SK-N-SH (cell line): Measurements from ENCODE around the gene INS. TPM values are rescaled to one million over a fixed set of nuclear protein-coding genes. Genes with fewer than 3 reads are reported as not detected.

Experiments
- CTCF ChIA-PET: fragments of 300-600, 350-600 bp; formaldehyde crosslinking; extraction: SDS; loops from one replicate; lab custom pipeline; 2021; lab: Yijun Ruan, JAX
- POLR2A ChIA-PET: fragments of 350-600 bp; sonication (Branson Sonifier 250); formaldehyde crosslinking; extraction: SDS; loops from one replicate; lab custom pipeline; 2020; ENCODE audit warnings: antibody characterized with exemption, inconsistent platforms; lab: Yijun Ruan, JAX
- DNase-seq: peaks from one replicate; pipeline ENCODE4 v3.0.0; 2012
- H2AFZ ChIP-seq: fragments of 200-600 bp; sonication (generic); 2 replicates; pipeline ENCODE4 v1.8.1; 2016; ENCODE audit warnings: antibody characterized with exemption, mild to moderate bottlenecking, low read depth
- H3F3A ChIP-seq: fragments of 200-600 bp; sonication (generic); replicated peaks from 2 replicates; pipeline ENCODE3; 2016; ENCODE audit warnings: antibody characterized with exemption, mild to moderate bottlenecking; ENCODE audit not compliant: insufficient read depth
- H3K27ac ChIP-seq, 2 experiments: fragments of 200-500 bp in 1 of 2; fragments of 200-600 bp in 1 of 2; sonication (Bioruptor generic) in 1 of 2; sonication (generic), shearing (Covaris generic) in 1 of 2; 2 replicates each; pipeline versions ENCODE4 v1.5.1 to v1.6.1; 2014 to 2016; ENCODE audit warnings: low read depth in 2 of 2, inconsistent platforms in 1 of 2, low read length in 1 of 2, mild to moderate bottlenecking in 1 of 2, mixed read lengths in 1 of 2
- H3K27me3 ChIP-seq: fragments of 200-600 bp; sonication (generic), shearing (Covaris generic); 2 replicates; pipeline ENCODE4 v1.6.1; 2016; ENCODE audit warnings: mixed run types; ENCODE audit not compliant: insufficient read depth
- H3K36me3 ChIP-seq, 2 experiments: fragments of 200-500 bp in 1 of 2; fragments of 200-600 bp in 1 of 2; sonication (Bioruptor generic) in 1 of 2; sonication (generic) in 1 of 2; replicated peaks in 1 of 2; 2 replicates each; pipeline versions ENCODE3 to v1.5.1; 2014 to 2016; ENCODE audit warnings: low read length in 1 of 2, mild to moderate bottlenecking in 1 of 2; ENCODE audit not compliant: insufficient read depth in 2 of 2, control insufficient read depth in 1 of 2
- H3K4me1 ChIP-seq, 2 experiments: fragments of 200-500 bp in 1 of 2; fragments of 200-600 bp in 1 of 2; sonication (Bioruptor generic) in 1 of 2; sonication (generic), shearing (Covaris generic) in 1 of 2; 2 replicates each; pipeline versions ENCODE4 v1.5.1 to v1.6.1; 2014 to 2016; ENCODE audit warnings: low read depth in 1 of 2, low read length in 1 of 2, mixed run types in 1 of 2; ENCODE audit not compliant: insufficient read depth in 2 of 2, control insufficient read depth in 1 of 2
- H3K4me2 ChIP-seq: fragments of 200-600 bp; sonication (generic), shearing (Covaris generic); 2 replicates; pipeline ENCODE4 v1.6.1; 2017; ENCODE audit warnings: mixed run types
- H3K4me3 ChIP-seq, 2 experiments: fragments of 200-500 bp in 1 of 2; fragments of 200-600 bp in 1 of 2; sonication (Bioruptor generic) in 1 of 2; sonication (generic), shearing (Covaris generic) in 1 of 2; 2 replicates each; pipeline versions ENCODE4 v1.5.1 to v1.8.1; 2014 to 2016; ENCODE audit warnings: low read depth in 2 of 2, inconsistent platforms in 1 of 2, low read length in 1 of 2, mild to moderate bottlenecking in 1 of 2, mixed read lengths in 1 of 2, moderate library complexity in 1 of 2
- H3K79me2 ChIP-seq: fragments of 200-600 bp; sonication (generic); 2 replicates; pipeline ENCODE4 v1.8.1; 2017; ENCODE audit warnings: mild to moderate bottlenecking; ENCODE audit not compliant: insufficient read depth
- H3K9ac ChIP-seq: fragments of 200-600 bp; sonication (generic); 2 replicates; pipeline ENCODE4 v1.6.1; 2017; ENCODE audit warnings: mixed run types
- H3K9me2 ChIP-seq: fragments of 200-600 bp; sonication (generic); 2 replicates; pipeline ENCODE4 v1.6.1; 2017; ENCODE audit warnings: mixed run types
- H3K9me3 ChIP-seq: fragments of 200-600 bp; sonication (generic); 2 replicates; pipeline ENCODE4 v1.6.1; 2017; ENCODE audit warnings: mixed run types, mild to moderate bottlenecking, moderate library complexity
- H4K20me1 ChIP-seq: fragments of 200-600 bp; sonication (generic); 2 replicates; pipeline ENCODE4 v1.6.1; 2017; ENCODE audit warnings: mild to moderate bottlenecking, mixed run types; ENCODE audit not compliant: insufficient read depth
- CHD2 ChIP-seq: fragments of 150-350 bp; IDR thresholded peaks from 2 replicates; pipeline ENCODE4 v1.6.1; 2018; ENCODE audit warnings: low read length; ENCODE audit not compliant: partially characterized antibody
- ELF1 ChIP-seq: IDR thresholded peaks from 2 replicates; pipeline ENCODE4 v1.4.0; 2012
- EZH2phosphoT487 ChIP-seq: fragments of 200-600 bp; sonication (generic); IDR thresholded peaks from 2 replicates; pipeline ENCODE4 v1.6.1; 2017; ENCODE audit warnings: low read depth, mixed run types, mild to moderate bottlenecking, antibody characterized with exemption, moderate library complexity, borderline replicate concordance
- FOXJ3 ChIP-seq: sonication (generic); formaldehyde crosslinking; IDR thresholded peaks from 2 replicates; pipeline ENCODE4 v1.5.1; 2020; ENCODE audit warnings: mild to moderate bottlenecking, missing genetic modification reagents
- FOXM1 ChIP-seq: IDR thresholded peaks from 2 replicates; pipeline ENCODE4 v1.4.0; 2012; ENCODE audit warnings: low read depth, mild to moderate bottlenecking
- GABPA ChIP-seq: IDR thresholded peaks from 2 replicates; pipeline ENCODE4 v1.4.0; 2012; ENCODE audit warnings: low read depth, mild to moderate bottlenecking
- GATA2 ChIP-seq: sonication (generic); formaldehyde crosslinking; IDR thresholded peaks from 2 replicates; pipeline ENCODE4 v1.5.0; 2020; ENCODE audit warnings: mild to moderate bottlenecking, missing genetic modification reagents
- IRF3 ChIP-seq: fragments of 150-350 bp; IDR thresholded peaks from 2 replicates; pipeline ENCODE4 v1.6.1; 2016; ENCODE audit warnings: mild to moderate bottlenecking, low read depth, low read length
- MEF2A ChIP-seq: IDR thresholded peaks from 2 replicates; pipeline ENCODE4 v1.4.0; 2012; ENCODE audit warnings: low read depth, borderline replicate concordance
- NFIC ChIP-seq: IDR thresholded peaks from 2 replicates; pipeline ENCODE4 v1.4.0; 2012; ENCODE audit warnings: borderline replicate concordance
- NRF1 ChIP-seq: IDR thresholded peaks from 2 replicates; pipeline ENCODE4 v1.6.1; 2012; ENCODE audit warnings: low read depth, mild to moderate bottlenecking, low read length
- RFX5 ChIP-seq: IDR thresholded peaks from 2 replicates; pipeline ENCODE4 v1.6.1; 2012; ENCODE audit warnings: mild to moderate bottlenecking, improper control_type of control experiment, low read length
- RXRA ChIP-seq: IDR thresholded peaks from 2 replicates; pipeline ENCODE4 v1.4.0; 2012; ENCODE audit warnings: low read depth, mild to moderate bottlenecking, borderline replicate concordance
- SIN3A ChIP-seq: IDR thresholded peaks from 2 replicates; pipeline ENCODE4 v1.6.1; 2012; ENCODE audit warnings: low read depth, mild to moderate bottlenecking, low read length, moderate library complexity, borderline replicate concordance
- TAF1 ChIP-seq: IDR thresholded peaks from 2 replicates; pipeline ENCODE4 v1.6.1; 2012; ENCODE audit warnings: low read depth, mild to moderate bottlenecking, low read length, moderate library complexity, borderline replicate concordance
- TCF12 ChIP-seq: IDR thresholded peaks from 2 replicates; pipeline ENCODE4 v1.4.0; 2012
- USF2 ChIP-seq: fragments of 150-350 bp; IDR thresholded peaks from 2 replicates; pipeline ENCODE4 v1.6.1; 2017; ENCODE audit warnings: antibody characterized with exemption, low read length, low read depth, borderline replicate concordance
- WGBS: methylation state at CpG from one replicate; pipeline ENCODE4 v1.1.6; 2017; ENCODE audit warnings: low lambda C conversion rate; 5-methylcytosine and 5-hydroxymethylcytosine counted together
- polyA plus RNA-seq, 3 experiments: library from polyadenylated mRNA; depleted of rRNA; stranded (reverse); fragments of >200 nt; gene quantifications; 2 replicates each; pipeline ENCODE4 v1.2.3, GENCODE V29; 2012

The INS gene
- polyA plus RNA-seq, 1 of the 3 experiments (the other 2 are of a cell fraction) = not detected

- Histone ChIP-seq H3K4me1 (peaks cover 0 to 15% of the 10 kb centered on the region in 2 experiments; a peak in 1 of 4 replicates), H2AFZ (no peak overlapping the region), H4K20me1 (no peaks in the 10 kb centered on the region), H3K36me3 (no peaks in the 10 kb centered on the region), H3K4me3 (no peak overlapping the region), H3K9me3 (no peaks in the 10 kb centered on the region), H3K27me3 (no peaks in the 10 kb centered on the region), H3F3A (no peaks in the 10 kb centered on the region)
- no peak for DNase-seq
- CTCF ChIA-PET = interaction anchor here (1.9 kb wide), 1 partner anchor 92 kb away, joined by 5 read pairs; no protein-coding TSS in a partner anchor
- 61% methylated on average over 9 of the region's 25 CpGs for WGBS
- no peak for TF ChIP-seq SIN3A
- TF ChIP-seq GATA2 = no peak
- TF ChIP-seq, all 33 proteins: peak for 0
- POLR2A ChIA-PET = interaction anchor here (3.4 kb wide), 1 partner anchor 94 kb away, joined by 20 read pairs; no protein-coding TSS in a partner anchor
- Histone ChIP-seq H3K79me2 (no peaks in the 10 kb centered on the region), H3K9me2 (no peaks in the 10 kb centered on the region), H3K27ac (no peak overlapping the region), H3K4me2 (no peak overlapping the region), H3K9ac (no peak overlapping the region)
These were observed 31.2 kb downstream of the INS start for GRCh38 chr11:2129699-2130366.

GRCh38 chr11:2129308-2129698 lies 31.7 kb downstream of the INS start:
- H3K9me2 ChIP-seq = no peaks in the 10 kb centered on the region
- TF ChIP-seq GATA2 (no peak), FOXJ3 (CRISPR knock-in tag) (no peak)
- TF ChIP-seq, all 33 proteins: peak for 0
- H4K20me1 ChIP-seq = no peaks in the 10 kb centered on the region
- DNase-seq = no peak
- POLR2A ChIA-PET = interaction anchor here (3.4 kb wide), 1 partner anchor 93 kb away, joined by 20 read pairs; no protein-coding TSS in a partner anchor
- no peak overlapping the region for H3K27ac ChIP-seq
- CTCF ChIA-PET = interaction anchor here (1.9 kb wide), 1 partner anchor 91 kb away, joined by 5 read pairs; no protein-coding TSS in a partner anchor
- H3K79me2 ChIP-seq = no peaks in the 10 kb centered on the region
- no peak overlapping the region for H2AFZ ChIP-seq
- no peaks in the 10 kb centered on the region for H3K9me3 ChIP-seq
- no peak overlapping the region for H3K4me3 ChIP-seq
- H3K4me2 ChIP-seq = no peak overlapping the region
- no peaks in the 10 kb centered on the region for H3F3A ChIP-seq
- peaks cover 0 to 13% of the 10 kb centered on the region in 2 experiments; a peak in 1 of 4 replicates for H3K4me1 ChIP-seq
- no peak overlapping the region for H3K9ac ChIP-seq
- WGBS = 56% methylated on average over 10 of the region's 17 CpGs
- no peaks in the 10 kb centered on the region for H3K27me3 ChIP-seq
- H3K36me3 ChIP-seq = no peaks in the 10 kb centered on the region

- no peak for DNase-seq
- H3K36me3 ChIP-seq = no peaks in the 10 kb centered on the region
- no peaks in the 10 kb centered on the region for H3K27me3 ChIP-seq
- WGBS = 48% methylated on average over 12 of the region's 12 CpGs
- H3K79me2 ChIP-seq = no peaks in the 10 kb centered on the region
- H3K9ac ChIP-seq = no peak overlapping the region
- H3K9me3 ChIP-seq = no peaks in the 10 kb centered on the region
- TF ChIP-seq FOXM1 (no peak), USF2 (no peak), CHD2 (no peak), FOXJ3 (CRISPR knock-in tag) (no peak), NFIC (no peak), RFX5 (no peak), MEF2A (no peak), NRF1 (no peak), IRF3 (no peak), GABPA (no peak), TAF1 (no peak), ELF1 (no peak), EZH2phosphoT487 (no peak), TCF12 (no peak), RXRA (no peak)
- TF ChIP-seq, all 33 proteins: peak for 0
- no peaks in the 10 kb centered on the region for H3K9me2 ChIP-seq
- ChIA-PET CTCF (interaction anchor here (1.3 to 1.9 kb wide), 3 partner anchors 23 to 91 kb away, joined by 4 to 12 read pairs (median 5); no protein-coding TSS in a partner anchor), POLR2A (interaction anchor here (1.8 to 3.4 kb wide), 2 partner anchors 10 to 93 kb away, joined by 4 to 20 read pairs; partner anchors contain the start of gene IGF2)
- no peak overlapping the region for H3K4me3 ChIP-seq
- no peaks in the 10 kb centered on the region for H4K20me1 ChIP-seq
- no peaks in the 10 kb centered on the region for H3F3A ChIP-seq
- H2AFZ ChIP-seq = no peak overlapping the region
- peaks cover 0 to 9% of the 10 kb centered on the region in 2 experiments; a peak in 1 of 4 replicates for H3K4me1 ChIP-seq
- H3K27ac ChIP-seq = no peak overlapping the region
- H3K4me2 ChIP-seq = no peak overlapping the region
These were observed 32.3 kb downstream of the INS start for GRCh38 chr11:2128511-2129307.
